ENCODE data around the gene ADGRL2. TPM values are rescaled to one million over a fixed set of nuclear protein-coding genes. Genes with fewer than 3 reads are reported as not detected.
"Not testable (repeated sequence)": the region's sequence is repeated elsewhere in the genome, so short reads cannot be mapped to it uniquely, and the experiment has no call there.

Gene ADGRL2
- total RNA-seq, 1 experiment from 2014 or later, result 0.20 TPM

GRCh38 chr1:81869307-81869706 lies 68.6 kb downstream of the ADGRL2 start:
- Histone ChIP-seq H3K79me2 (ENCODE audit: insufficient read depth, low read length) (no peaks in the 10 kb centered on the region), H3K9ac (ENCODE audit: low read length) (no peak overlapping the region), H3K9me3 (ENCODE audit: control insufficient read depth in 1 of 2, insufficient read depth in 1 of 2, low read depth in 1 of 2, low read length in 2 of 2) (no peaks in the 10 kb centered on the region), H3K4me2 (ENCODE audit: low read length) (no peak overlapping the region), H4K20me1 (ENCODE audit: insufficient read depth) (no peaks in the 10 kb centered on the region), H3K27me3 (ENCODE audit: insufficient read depth, low read length) (no peaks in the 10 kb centered on the region), H3K36me3 (ENCODE audit: control insufficient read depth in 1 of 2, insufficient read depth in 2 of 2, low read length in 2 of 2) (no peaks in the 10 kb centered on the region), H3K27ac (ENCODE audit: low read depth, low read length) (no peak overlapping the region), H2AFZ (ENCODE audit: low read depth, low read length, poor library complexity, severe bottlenecking) (no peak overlapping the region), H3K4me1 (ENCODE audit: control insufficient read depth in 1 of 2, insufficient read depth in 2 of 2, low read length in 2 of 2) (no peaks in the 10 kb centered on the region), H3K9me2 (ENCODE audit: insufficient read depth) (no peaks in the 10 kb centered on the region), H3K4me3 (replicated peaks in 1 of 2; ENCODE audit: low read depth in 1 of 2, low read length in 2 of 2) (no peak overlapping the region)
- no peak for TF ChIP-seq SIN3A (IDR thresholded peaks at IDR 0.05; ENCODE audit: low read depth)
- no peak for TF ChIP-seq ZFX (IDR thresholded peaks at IDR 0.05)
- no peak for TF ChIP-seq ZBTB33 (IDR thresholded peaks at IDR 0.05; ENCODE audit: extremely low read depth, insufficient replicate concordance, low read length)
- TF ChIP-seq CBX3 (IDR thresholded peaks at IDR 0.05; ENCODE audit: low read depth), result no peak
- no peak for TF ChIP-seq ZNF274 (IDR thresholded peaks at IDR 0.05; ENCODE audit: low read depth, low read length)
- no peak for TF ChIP-seq YY1 (IDR thresholded peaks at IDR 0.05; ENCODE audit: extremely low read depth, insufficient replicate concordance, low read depth, low read length)
- no peak for TF ChIP-seq POLR2AphosphoS5 (IDR thresholded peaks at IDR 0.05; ENCODE audit: low read depth, low read length)
- TF ChIP-seq EGR1 (IDR thresholded peaks at IDR 0.05; ENCODE audit: low read depth), result no peak
- no peak for TF ChIP-seq EZH2phosphoT487 (IDR thresholded peaks at IDR 0.05; ENCODE audit: borderline replicate concordance)
- TF ChIP-seq REST (IDR thresholded peaks at IDR 0.05; ENCODE audit: low read depth), result no peak
- no peak for TF ChIP-seq EZH2 (IDR thresholded peaks at IDR 0.05)
- ChIA-PET CTCF (no interaction called here), RAD21 (ENCODE audit: low non-redundant PET in 1 of 2, low total read pairs in 2 of 2, uncharacterized antibody in 2 of 2, unreplicated experiment in 2 of 2) (no interaction called here), POLR2A (no interaction called here)
- intact Hi-C loops (cut with micrococcal nuclease), result no loop called here
- no peak for ATAC-seq
- BruUV-seq (replicated peaks), result no TSS peak
- no peak for DNase-seq (ENCODE audit: low read depth, low spot score)

- DNase-seq (ENCODE audit: low read depth, low spot score); H3K79me2 ChIP-seq (ENCODE audit: insufficient read depth, low read length); H3K9me3 ChIP-seq (ENCODE audit: control insufficient read depth in 1 of 2, insufficient read depth in 1 of 2, low read depth in 1 of 2, low read length in 2 of 2); H3K27ac ChIP-seq (ENCODE audit: low read depth, low read length); H3K36me3 ChIP-seq (ENCODE audit: control insufficient read depth in 1 of 2, insufficient read depth in 2 of 2, low read length in 2 of 2); BruUV-seq (replicated peaks); H3K27me3 ChIP-seq (ENCODE audit: insufficient read depth, low read length); intact Hi-C loops (cut with micrococcal nuclease); H3K4me1 ChIP-seq (ENCODE audit: control insufficient read depth in 1 of 2, insufficient read depth in 2 of 2, low read length in 2 of 2); H3K4me2 ChIP-seq (ENCODE audit: low read length); H4K20me1 ChIP-seq (ENCODE audit: insufficient read depth); RAD21 ChIA-PET (ENCODE audit: low non-redundant PET in 1 of 2, low total read pairs in 2 of 2, uncharacterized antibody in 2 of 2, unreplicated experiment in 2 of 2); H3K9me2 ChIP-seq (ENCODE audit: insufficient read depth); H3K9ac ChIP-seq (ENCODE audit: low read length); POLR2A ChIA-PET; H3K4me3 ChIP-seq (replicated peaks in 1 of 2; ENCODE audit: low read depth in 1 of 2, low read length in 2 of 2); ATAC-seq; CTCF ChIA-PET; H2AFZ ChIP-seq (ENCODE audit: low read depth, low read length, poor library complexity, severe bottlenecking): not testable (repeated sequence)
Measured at GRCh38 chr1:81871091-81871490, 70.4 kb downstream of the ADGRL2 start.
